ENCODE data around the gene IAH1.

The IAH1 gene

DNA sequence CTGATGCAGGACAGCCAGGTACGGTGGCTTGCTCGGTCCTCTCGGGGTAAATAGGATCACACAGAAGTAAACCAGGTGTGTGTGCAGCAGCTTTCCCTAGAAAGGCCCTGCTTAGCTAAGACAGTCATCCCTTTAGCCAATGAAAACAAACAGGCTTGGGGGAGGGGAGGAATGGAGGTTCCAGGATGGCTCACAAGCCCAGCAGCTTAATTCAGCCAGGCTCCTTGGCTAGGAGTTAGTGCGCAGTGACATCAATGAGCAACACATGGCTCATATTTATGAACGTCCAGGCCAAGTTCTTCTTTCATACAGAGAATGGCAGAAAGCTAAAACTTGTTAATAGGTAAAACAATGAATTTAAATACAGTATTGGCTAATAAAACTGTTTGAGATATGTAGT, 10.2 kb downstream of the IAH1 start:
- no peak overlapping the region for H3K27ac ChIP-seq (ENCODE audit: extremely low read depth, low read depth, low read length)
- POLR2A ChIA-PET = interaction anchor here (0.7 kb wide), 1 partner anchor 10 kb away, joined by 3 read pairs; no protein-coding TSS in a partner anchor

GRCh38 chr2:9488583-9489547, 14.5 kb downstream of the IAH1 start:
- CTCF ChIA-PET = no interaction called here
- H3K9me3 ChIP-seq (ENCODE audit: control insufficient read depth, insufficient read depth, low read depth, low read length) = no peaks in the 10 kb centered on the region
- no peak overlapping the region for H3K27ac ChIP-seq (ENCODE audit: extremely low read depth, low read depth, low read length)
- no peaks in the 10 kb centered on the region for H3K4me1 ChIP-seq (ENCODE audit: control insufficient read depth, insufficient read depth, low read length)
- no peak overlapping the region for H3K4me3 ChIP-seq (ENCODE audit: low read depth, low read length)
- H3K36me3 ChIP-seq (ENCODE audit: control insufficient read depth in 2 of 2, insufficient read depth in 1 of 2, low read length in 2 of 2) = peaks cover 59 to 100% of the 10 kb centered on the region in 2 experiments
- POLR2A ChIA-PET = no interaction called here
- TF ChIP-seq ZNF654 (tag by site-specific recombination; IDR thresholded peaks at IDR 0.05; ENCODE audit: low read depth) (no peak), YY1 (tag by site-specific recombination; IDR thresholded peaks at IDR 0.05) (no peak), ZNF391 (tag by site-specific recombination; IDR thresholded peaks at IDR 0.05; ENCODE audit: borderline replicate concordance, low read depth) (no peak), TRIM28 (IDR thresholded peaks at IDR 0.05; ENCODE audit: borderline replicate concordance, low read length) (no peak), ZNF140 (tag by site-specific recombination; IDR thresholded peaks at IDR 0.05) (no peak), PRDM10 (tag by site-specific recombination; IDR thresholded peaks at IDR 0.05) (no peak), ZNF521 (tag by site-specific recombination; IDR thresholded peaks at IDR 0.05) (no peak), ZFP3 (tag by site-specific recombination; IDR thresholded peaks at IDR 0.05; ENCODE audit: low read depth) (no peak), SP2 (tag by site-specific recombination; IDR thresholded peaks at IDR 0.05) (no peak), ZNF18 (tag by site-specific recombination; IDR thresholded peaks at IDR 0.05) (no peak), ZBTB48 (tag by site-specific recombination; IDR thresholded peaks at IDR 0.05) (no peak), KLF17 (tag by site-specific recombination; IDR thresholded peaks at IDR 0.05) (no peak)

More for the DNA sequence above, 10.2 kb downstream of the IAH1 start:
- CTCF ChIA-PET = no interaction called here
- Histone ChIP-seq H3K9me3 (ENCODE audit: control insufficient read depth, insufficient read depth, low read depth, low read length) (no peaks in the 10 kb centered on the region), H3K36me3 (ENCODE audit: control insufficient read depth in 2 of 2, insufficient read depth in 1 of 2, low read length in 2 of 2) (peaks cover 66 to 96% of the 10 kb centered on the region in 2 experiments), H3K4me1 (ENCODE audit: control insufficient read depth, insufficient read depth, low read length) (no peaks in the 10 kb centered on the region), H3K4me3 (ENCODE audit: low read depth, low read length) (no peak overlapping the region)
- TF ChIP-seq ZNF785 (tag by site-specific recombination; IDR thresholded peaks at IDR 0.05) (no peak), HOXD13 (CRISPR knock-in tag; IDR thresholded peaks at IDR 0.05; ENCODE audit: borderline replicate concordance) (no peak), ZFHX2 (tag by site-specific recombination; conservative IDR thresholded peaks at IDR 0.05) (no peak), ZNF391 (tag by site-specific recombination; IDR thresholded peaks at IDR 0.05; ENCODE audit: borderline replicate concordance, low read depth) (no peak)
- TF ChIP-seq, protein P1, sequence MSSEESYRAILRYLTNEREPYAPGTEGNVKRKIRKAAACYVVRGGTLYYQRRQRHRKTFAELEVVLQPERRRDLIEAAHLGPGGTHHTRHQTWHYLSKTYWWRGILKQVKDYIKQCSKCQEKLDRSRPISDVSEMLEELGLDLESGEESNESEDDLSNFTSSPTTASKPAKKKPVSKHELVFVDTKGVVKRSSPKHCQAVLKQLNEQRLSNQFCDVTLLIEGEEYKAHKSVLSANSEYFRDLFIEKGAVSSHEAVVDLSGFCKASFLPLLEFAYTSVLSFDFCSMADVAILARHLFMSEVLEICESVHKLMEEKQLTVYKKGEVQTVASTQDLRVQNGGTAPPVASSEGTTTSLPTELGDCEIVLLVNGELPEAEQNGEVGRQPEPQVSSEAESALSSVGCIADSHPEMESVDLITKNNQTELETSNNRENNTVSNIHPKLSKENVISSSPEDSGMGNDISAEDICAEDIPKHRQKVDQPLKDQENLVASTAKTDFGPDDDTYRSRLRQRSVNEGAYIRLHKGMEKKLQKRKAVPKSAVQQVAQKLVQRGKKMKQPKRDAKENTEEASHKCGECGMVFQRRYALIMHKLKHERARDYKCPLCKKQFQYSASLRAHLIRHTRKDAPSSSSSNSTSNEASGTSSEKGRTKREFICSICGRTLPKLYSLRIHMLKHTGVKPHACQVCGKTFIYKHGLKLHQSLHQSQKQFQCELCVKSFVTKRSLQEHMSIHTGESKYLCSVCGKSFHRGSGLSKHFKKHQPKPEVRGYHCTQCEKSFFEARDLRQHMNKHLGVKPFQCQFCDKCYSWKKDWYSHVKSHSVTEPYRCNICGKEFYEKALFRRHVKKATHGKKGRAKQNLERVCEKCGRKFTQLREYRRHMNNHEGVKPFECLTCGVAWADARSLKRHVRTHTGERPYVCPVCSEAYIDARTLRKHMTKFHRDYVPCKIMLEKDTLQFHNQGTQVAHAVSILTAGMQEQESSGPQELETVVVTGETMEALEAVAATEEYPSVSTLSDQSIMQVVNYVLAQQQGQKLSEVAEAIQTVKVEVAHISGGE (tag by site-specific recombination; conservative IDR thresholded peaks at IDR 0.05; ENCODE audit: low read depth) = no peak

Data from HEK293 (cell line).